Ascending aorta (tissue), 2 donors: Measurements from ENCODE around the gene WDR77. TPM values are rescaled to one million over a fixed set of nuclear protein-coding genes. Genes with fewer than 3 reads are reported as not detected.

Experiments used
- DNase-seq, 2 donors: peaks; one replicate each; pipeline ENCODE4 v3.0.0-alpha.2; 2019; ENCODE audit warnings: low spot score in 2 of 2
- H3K27ac ChIP-seq, 2 donors: fragments of 200-600 bp; sonication (generic); one replicate each; pipeline ENCODE4 v1.5.1; 2016 to 2017; ENCODE audit warnings: mild to moderate bottlenecking in 1 of 2
- H3K27me3 ChIP-seq: fragments of 200-600 bp; sonication (generic); one replicate; pipeline ENCODE4 v1.5.1; 2017
- H3K36me3 ChIP-seq, 2 donors: fragments of 200-600 bp; sonication (generic); one replicate each; pipeline ENCODE4 v1.5.1; 2016
- H3K4me1 ChIP-seq, 2 donors: fragments of 200-600 bp; sonication (generic); one replicate each; pipeline ENCODE4 v1.5.1; 2016 to 2017; ENCODE audit warnings: mild to moderate bottlenecking in 1 of 2
- H3K4me3 ChIP-seq, 2 donors: fragments of 200-600 bp; sonication (generic); one replicate each; pipeline ENCODE4 v1.5.1; 2016 to 2017; ENCODE audit warnings: mild to moderate bottlenecking in 1 of 2
- H3K9me3 ChIP-seq, 2 donors: fragments of 200-600 bp; sonication (generic); one replicate each; pipeline ENCODE4 v1.5.1; 2016
- intact Hi-C: fragments of 100-400 bp; cut with DNase I; formaldehyde crosslinking; loops from one replicate; pipeline ENCODE4 v1.15.1; 2023
- total RNA-seq: library from RNA; depleted of rRNA; stranded (reverse); fragments of >200 nt; gene quantifications from one replicate; pipeline ENCODE4 v1.1.0, GENCODE V29; 2016
- TF ChIP-seq, protein P1 (sequence below), 3 experiments: fragments of 200-600 bp in 2 of 3; fragments of 450-650 bp in 1 of 3; sonication (generic) in 2 of 3; IDR thresholded peaks; one replicate each; pipeline ENCODE4 v1.5.1; 2016 to 2019; ENCODE audit warnings: antibody characterized with exemption in 3 of 3, mild to moderate bottlenecking in 1 of 3, moderate library complexity in 1 of 3

WDR77 gene
- total RNA-seq, 1 donor from 2014 or later, result 31.2 TPM

- no peaks in the 10 kb centered on the region for H3K27me3 ChIP-seq
- TF ChIP-seq, protein P1, sequence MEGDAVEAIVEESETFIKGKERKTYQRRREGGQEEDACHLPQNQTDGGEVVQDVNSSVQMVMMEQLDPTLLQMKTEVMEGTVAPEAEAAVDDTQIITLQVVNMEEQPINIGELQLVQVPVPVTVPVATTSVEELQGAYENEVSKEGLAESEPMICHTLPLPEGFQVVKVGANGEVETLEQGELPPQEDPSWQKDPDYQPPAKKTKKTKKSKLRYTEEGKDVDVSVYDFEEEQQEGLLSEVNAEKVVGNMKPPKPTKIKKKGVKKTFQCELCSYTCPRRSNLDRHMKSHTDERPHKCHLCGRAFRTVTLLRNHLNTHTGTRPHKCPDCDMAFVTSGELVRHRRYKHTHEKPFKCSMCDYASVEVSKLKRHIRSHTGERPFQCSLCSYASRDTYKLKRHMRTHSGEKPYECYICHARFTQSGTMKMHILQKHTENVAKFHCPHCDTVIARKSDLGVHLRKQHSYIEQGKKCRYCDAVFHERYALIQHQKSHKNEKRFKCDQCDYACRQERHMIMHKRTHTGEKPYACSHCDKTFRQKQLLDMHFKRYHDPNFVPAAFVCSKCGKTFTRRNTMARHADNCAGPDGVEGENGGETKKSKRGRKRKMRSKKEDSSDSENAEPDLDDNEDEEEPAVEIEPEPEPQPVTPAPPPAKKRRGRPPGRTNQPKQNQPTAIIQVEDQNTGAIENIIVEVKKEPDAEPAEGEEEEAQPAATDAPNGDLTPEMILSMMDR (IDR thresholded peaks at IDR 0.05), result no peak
- no peak overlapping the region for H3K27ac ChIP-seq
- H3K9me3 ChIP-seq, result no peaks in the 10 kb centered on the region
- DNase-seq, result no peak
- peaks cover 18 to 64% of the 10 kb centered on the region in 2 donors for H3K36me3 ChIP-seq
- no peaks in the 10 kb centered on the region for H3K4me1 ChIP-seq
- no peak overlapping the region for H3K4me3 ChIP-seq
- intact Hi-C loops, result no loop called here
Measured at GRCh38 chr1:111465754-111466153, 16.7 kb upstream of the WDR77 start.

DNA sequence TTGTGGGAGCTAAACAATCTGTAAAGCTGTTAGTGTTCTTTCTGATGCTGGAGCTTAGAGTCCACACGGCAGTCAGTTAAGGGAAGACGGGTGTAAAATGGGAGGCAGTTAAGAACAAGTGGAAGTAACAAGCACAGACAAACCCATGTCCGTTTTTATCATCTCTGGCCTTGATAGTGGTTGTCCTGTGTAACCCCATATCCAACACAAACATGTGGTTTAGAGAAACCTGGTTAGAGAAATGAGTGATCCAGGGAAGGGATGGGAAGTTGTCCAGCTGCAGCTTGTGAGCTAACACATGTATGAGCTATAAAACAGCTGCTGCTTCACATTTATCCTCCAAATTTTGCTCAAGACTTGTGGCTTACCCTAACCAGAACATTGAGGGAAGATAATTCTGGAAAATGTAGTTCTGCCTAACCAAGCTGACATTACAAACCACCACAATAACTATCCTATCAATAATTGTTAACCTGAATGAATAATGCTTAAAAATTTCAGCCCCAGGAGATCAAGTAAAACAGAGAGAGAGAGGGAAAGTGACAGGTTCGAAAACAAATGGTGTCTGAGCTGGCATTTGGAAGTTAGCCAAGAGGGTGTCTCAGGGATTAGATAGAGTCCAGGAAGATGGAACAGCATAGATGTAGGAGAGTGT, 14.1 kb upstream of the WDR77 start:
- intact Hi-C loops, result no loop called here
- TF ChIP-seq, protein P1 (IDR thresholded peaks at IDR 0.05), result no peak
- no peaks in the 10 kb centered on the region for H3K9me3 ChIP-seq
- no peak overlapping the region for H3K27ac ChIP-seq
- no peaks in the 10 kb centered on the region for H3K27me3 ChIP-seq
- DNase-seq, result no peak
- H3K4me1 ChIP-seq, result no peaks in the 10 kb centered on the region
- no peak overlapping the region for H3K4me3 ChIP-seq
- H3K36me3 ChIP-seq, result peaks cover 22 to 68% of the 10 kb centered on the region in 2 donors

DNA sequence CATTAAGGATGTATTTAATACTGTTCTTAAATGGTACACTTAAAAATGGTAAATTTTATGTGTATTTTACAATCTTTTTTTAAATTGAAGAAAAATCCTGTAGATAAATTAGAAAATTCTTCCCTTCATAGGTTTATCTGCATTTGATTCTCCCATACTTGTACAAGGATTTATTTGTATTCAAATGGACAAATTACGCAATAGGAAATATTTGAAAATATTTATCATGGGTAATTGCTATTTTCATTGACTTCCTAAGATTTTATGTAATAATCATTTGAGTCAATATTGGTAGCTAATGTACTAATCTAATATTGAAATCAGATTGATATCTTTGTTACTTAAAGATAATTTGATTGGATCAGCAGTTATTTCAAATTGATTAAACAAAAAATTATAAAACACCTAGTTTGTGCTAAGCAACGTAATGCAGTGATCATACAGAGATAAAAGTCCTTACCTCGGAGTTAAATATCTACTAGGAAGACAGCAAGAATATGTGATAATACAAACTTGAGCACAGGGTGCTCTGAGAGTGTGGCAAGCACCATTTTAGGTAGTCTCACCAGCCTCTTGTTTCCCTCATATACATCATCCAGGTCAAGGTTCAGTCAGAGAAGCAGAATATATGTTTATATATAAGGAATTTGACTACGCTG, 13.4 kb upstream of the WDR77 start:
- no peaks in the 10 kb centered on the region for H3K9me3 ChIP-seq
- H3K4me3 ChIP-seq, result no peak overlapping the region
- TF ChIP-seq, protein P1 (IDR thresholded peaks at IDR 0.05), result no peak
- H3K27me3 ChIP-seq, result no peaks in the 10 kb centered on the region
- no peak overlapping the region for H3K27ac ChIP-seq
- DNase-seq, result no peak
- H3K4me1 ChIP-seq, result no peaks in the 10 kb centered on the region
- intact Hi-C loops, result no loop called here
- peaks cover 27 to 68% of the 10 kb centered on the region in 2 donors for H3K36me3 ChIP-seq

GRCh38 chr1:111461765-111462164, 12.7 kb upstream of the WDR77 start:
- intact Hi-C loops, result no loop called here
- TF ChIP-seq, protein P1 (IDR thresholded peaks at IDR 0.05), result no peak
- Histone ChIP-seq H3K4me1 (no peaks in the 10 kb centered on the region), H3K9me3 (no peaks in the 10 kb centered on the region), H3K27ac (no peak overlapping the region), H3K27me3 (no peaks in the 10 kb centered on the region), H3K4me3 (no peak overlapping the region), H3K36me3 (peaks cover 31 to 68% of the 10 kb centered on the region in 2 donors)
- no peak for DNase-seq

- TF ChIP-seq, protein P1 (IDR thresholded peaks at IDR 0.05), result no peak
- peaks cover 3 to 12% of the 10 kb centered on the region in 2 donors for H3K4me1 ChIP-seq
- no peak overlapping the region for H3K27ac ChIP-seq
- DNase-seq, result no peak
- no peak overlapping the region for H3K4me3 ChIP-seq
- intact Hi-C loops, result no loop called here
- peaks cover 29 to 56% of the 10 kb centered on the region in 2 donors for H3K36me3 ChIP-seq
- no peaks in the 10 kb centered on the region for H3K27me3 ChIP-seq
- H3K9me3 ChIP-seq, result no peaks in the 10 kb centered on the region
Measured at GRCh38 chr1:111455642-111456031, 6.6 kb upstream of the WDR77 start.
